Mammary epithelial cell (primary cell): ENCODE data around the gene SLC47A2.

Experiments used
- CTCF ChIP-seq, 2 donors: IDR thresholded peaks in 1 of 2; conservative IDR thresholded peaks in 1 of 2; 2 replicates each; pipeline ENCODE4 v1.5.1; 2011 to 2012; ENCODE audit warnings: inconsistent platforms in 2 of 2, low read length in 2 of 2, mild to moderate bottlenecking in 2 of 2, control low read depth in 1 of 2, low read depth in 1 of 2; ENCODE audit not compliant: insufficient read depth in 1 of 2; ENCODE audit errors: extremely low read depth in 1 of 2
- EZH2 ChIP-seq: IDR thresholded peaks from 2 replicates; pipeline ENCODE4 v1.6.1; 2012; ENCODE audit warnings: low read length, inconsistent platforms, borderline replicate concordance

GRCh38 chr17:19725486-19725885, 9.1 kb upstream of the SLC47A2 start:
- no peak for TF ChIP-seq CTCF (conservative IDR thresholded peaks at IDR 0.05 in 1 of 2, IDR thresholded peaks at IDR 0.05 in 1 of 2; ENCODE audit: extremely low read depth in 1 of 2, insufficient read depth in 1 of 2, low read depth in 1 of 2, low read length in 2 of 2)
- TF ChIP-seq EZH2, result no peak
